HL-60 (cell line): Measurements from ENCODE around the gene DDR1.
"Not testable (repeated sequence)": the region's sequence is repeated elsewhere in the genome, so short reads cannot be mapped to it uniquely, and the experiment has no call there.

Source experiments
- DNase-seq, 2 experiments: peaks; one replicate each; pipeline ENCODE4 v3.0.0-alpha.2; 2010 to 2020; ENCODE audit warnings: low read depth in 1 of 2, low spot score in 1 of 2
- H3K27ac ChIP-seq: fragments of 250-450 bp; sonication (Bioruptor Pico); replicated peaks from 2 replicates; pipeline ENCODE4 v1.5.1; 2020; ENCODE audit warnings: mild to moderate bottlenecking, moderate library complexity
- H3K27me3 ChIP-seq: fragments of 250-450 bp; sonication (Bioruptor Pico); 2 replicates; pipeline ENCODE4 v1.5.1; 2021; ENCODE audit warnings: mild to moderate bottlenecking, moderate library complexity; ENCODE audit not compliant: insufficient read depth, poor library complexity, severe bottlenecking
- H3K4me3 ChIP-seq: replicated peaks from 2 replicates; pipeline ENCODE4 v1.5.1; 2011; ENCODE audit warnings: mild to moderate bottlenecking, control low read depth, low read length; ENCODE audit not compliant: insufficient read depth
- CTCF ChIP-seq: IDR thresholded peaks from one replicate; pipeline ENCODE4 v1.5.1; 2011; ENCODE audit warnings: low read length, control low read depth, inconsistent platforms; ENCODE audit not compliant: insufficient read depth
- GABPA ChIP-seq: IDR thresholded peaks from 2 replicates; pipeline ENCODE4 v1.6.1; 2012; ENCODE audit warnings: low read depth
- POLR2AphosphoS5 ChIP-seq: IDR thresholded peaks from 2 replicates; pipeline ENCODE4 v1.6.1; 2012; ENCODE audit warnings: low read depth
- REST ChIP-seq: IDR thresholded peaks from 2 replicates; pipeline ENCODE4 v1.6.1; 2012; ENCODE audit warnings: low read depth; ENCODE audit not compliant: insufficient replicate concordance
- SPI1 ChIP-seq: IDR thresholded peaks from 2 replicates; pipeline ENCODE4 v1.6.1; 2012; ENCODE audit warnings: low read depth, mild to moderate bottlenecking, borderline replicate concordance

Gene DDR1

GRCh38 chr6:30847971-30848436 is 36.3 kb upstream of the DDR1 start:
- TF ChIP-seq REST (no peak), CTCF (no peak), SPI1 (no peak), POLR2AphosphoS5 (no peak), GABPA (no peak)
- Histone ChIP-seq H3K27me3 (no peaks in the 10 kb centered on the region), H3K4me3 (no peak overlapping the region), H3K27ac (no peak overlapping the region)
- DNase-seq, result no peak

GRCh38 chr6:30849903-30850651 is 34.2 kb upstream of the DDR1 start:
- Histone ChIP-seq H3K4me3 (no peak overlapping the region), H3K27ac (no peak overlapping the region), H3K27me3 (no peaks in the 10 kb centered on the region)
- TF ChIP-seq REST, result no peak
- TF ChIP-seq POLR2AphosphoS5, result no peak
- no peak for TF ChIP-seq SPI1
- no peak for TF ChIP-seq GABPA
- no peak for TF ChIP-seq CTCF
- no peak for DNase-seq

GRCh38 chr6:30852459-30852858 is 31.9 kb upstream of the DDR1 start:
- H3K4me3 ChIP-seq, H3K27me3 ChIP-seq, DNase-seq, H3K27ac ChIP-seq: not testable (repeated sequence)

- H3K27ac ChIP-seq, result no peak overlapping the region
- TF ChIP-seq POLR2AphosphoS5 (no peak), REST (no peak), CTCF (no peak), GABPA (no peak), SPI1 (no peak)
- no peak for DNase-seq
- no peaks in the 10 kb centered on the region for H3K27me3 ChIP-seq
- no peak overlapping the region for H3K4me3 ChIP-seq
Measured at GRCh38 chr6:30854285-30855040, 29.9 kb upstream of the DDR1 start.
